Neutrophil (primary cell): ENCODE data around the gene APOB.

Source experiments
- H3K27ac ChIP-seq: fragments of 200-600 bp; sonication (generic); 2 replicates; pipeline ENCODE4 v1.5.1; 2016; ENCODE audit warnings: mild to moderate bottlenecking, moderate library complexity
- H3K27me3 ChIP-seq: fragments of 200-600 bp; sonication (generic); 2 replicates; pipeline ENCODE4 v1.6.0; 2016; ENCODE audit warnings: mild to moderate bottlenecking
- H3K36me3 ChIP-seq: fragments of 200-600 bp; sonication (generic); 2 replicates; pipeline ENCODE4 v1.5.1; 2017
- H3K4me1 ChIP-seq, 2 experiments: fragments of 200-600 bp in 1 of 2; sonication (generic) in 1 of 2; 1 replicate in 1 of 2; 2 replicates in 1 of 2; pipeline versions ENCODE4 v1.5.1 to v1.6.1; 2013 to 2016; ENCODE audit warnings: low read depth in 1 of 2, low read length in 1 of 2, mild to moderate bottlenecking in 1 of 2, moderate library complexity in 1 of 2; ENCODE audit not compliant: control insufficient read depth in 1 of 2, insufficient read depth in 1 of 2
- H3K4me3 ChIP-seq, 2 experiments: fragments of 200-600 bp in 1 of 2; sonication (generic) in 1 of 2; 1 replicate in 1 of 2; 2 replicates in 1 of 2; pipeline ENCODE4 v1.5.1; 2013 to 2016; ENCODE audit warnings: low read depth in 1 of 2, low read length in 1 of 2, mild to moderate bottlenecking in 1 of 2, moderate library complexity in 1 of 2
- H3K9me3 ChIP-seq: fragments of 200-600 bp; sonication (generic); 2 replicates; pipeline ENCODE4 v1.5.1; 2016
- TF ChIP-seq, protein P1 (sequence below): fragments of 200-600 bp; sonication (generic); IDR thresholded peaks from 2 replicates; pipeline ENCODE4 v1.5.1; 2016; ENCODE audit warnings: antibody characterized with exemption

Gene APOB

GRCh38 chr2:21026479-21027282, 17.2 kb downstream of the APOB start:
- no peak overlapping the region for H3K4me3 ChIP-seq
- TF ChIP-seq, protein P1, sequence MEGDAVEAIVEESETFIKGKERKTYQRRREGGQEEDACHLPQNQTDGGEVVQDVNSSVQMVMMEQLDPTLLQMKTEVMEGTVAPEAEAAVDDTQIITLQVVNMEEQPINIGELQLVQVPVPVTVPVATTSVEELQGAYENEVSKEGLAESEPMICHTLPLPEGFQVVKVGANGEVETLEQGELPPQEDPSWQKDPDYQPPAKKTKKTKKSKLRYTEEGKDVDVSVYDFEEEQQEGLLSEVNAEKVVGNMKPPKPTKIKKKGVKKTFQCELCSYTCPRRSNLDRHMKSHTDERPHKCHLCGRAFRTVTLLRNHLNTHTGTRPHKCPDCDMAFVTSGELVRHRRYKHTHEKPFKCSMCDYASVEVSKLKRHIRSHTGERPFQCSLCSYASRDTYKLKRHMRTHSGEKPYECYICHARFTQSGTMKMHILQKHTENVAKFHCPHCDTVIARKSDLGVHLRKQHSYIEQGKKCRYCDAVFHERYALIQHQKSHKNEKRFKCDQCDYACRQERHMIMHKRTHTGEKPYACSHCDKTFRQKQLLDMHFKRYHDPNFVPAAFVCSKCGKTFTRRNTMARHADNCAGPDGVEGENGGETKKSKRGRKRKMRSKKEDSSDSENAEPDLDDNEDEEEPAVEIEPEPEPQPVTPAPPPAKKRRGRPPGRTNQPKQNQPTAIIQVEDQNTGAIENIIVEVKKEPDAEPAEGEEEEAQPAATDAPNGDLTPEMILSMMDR: no peak
- H3K36me3 ChIP-seq: no peaks in the 10 kb centered on the region
- no peak overlapping the region for H3K27ac ChIP-seq
- no peaks in the 10 kb centered on the region for H3K4me1 ChIP-seq
- no peaks in the 10 kb centered on the region for H3K27me3 ChIP-seq
- H3K9me3 ChIP-seq: no peaks in the 10 kb centered on the region

GRCh38 chr2:21025690-21026478, 18.0 kb downstream of the APOB start:
- TF ChIP-seq, protein P1: no peak
- Histone ChIP-seq H3K9me3 (no peaks in the 10 kb centered on the region), H3K4me1 (no peaks in the 10 kb centered on the region), H3K27me3 (no peaks in the 10 kb centered on the region), H3K27ac (no peak overlapping the region), H3K4me3 (no peak overlapping the region), H3K36me3 (no peaks in the 10 kb centered on the region)

- Histone ChIP-seq H3K9me3 (no peaks in the 10 kb centered on the region), H3K4me3 (no peak overlapping the region), H3K36me3 (no peaks in the 10 kb centered on the region), H3K4me1 (no peaks in the 10 kb centered on the region), H3K27ac (no peak overlapping the region), H3K27me3 (no peaks in the 10 kb centered on the region)
- TF ChIP-seq, protein P1: no peak
Measured at GRCh38 chr2:21024722-21025389, 19.0 kb downstream of the APOB start.

DNA sequence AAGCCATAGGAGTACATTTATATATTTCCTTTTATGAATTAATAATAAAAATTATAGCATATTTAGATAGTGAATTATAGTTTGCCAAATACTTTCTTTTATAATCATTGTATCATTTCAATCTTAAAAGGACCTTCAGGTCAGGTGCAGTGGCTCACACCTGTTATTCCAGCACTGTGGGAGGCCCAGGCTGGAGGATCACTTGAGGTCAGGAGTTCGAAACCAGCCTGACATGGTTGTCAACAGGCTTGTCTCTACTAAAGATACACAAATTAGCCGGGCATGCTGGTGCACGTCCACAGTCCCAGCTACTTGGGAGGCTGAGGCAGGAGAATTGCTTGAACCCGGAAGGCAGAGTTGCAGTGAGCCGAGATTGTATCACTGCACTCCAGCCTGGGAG, 19.7 kb downstream of the APOB start:
- Histone ChIP-seq H3K36me3 (no peaks in the 10 kb centered on the region), H3K27ac (no peak overlapping the region), H3K4me1 (no peaks in the 10 kb centered on the region), H3K27me3 (no peaks in the 10 kb centered on the region), H3K4me3 (no peak overlapping the region), H3K9me3 (no peaks in the 10 kb centered on the region)
- TF ChIP-seq, protein P1: no peak

DNA sequence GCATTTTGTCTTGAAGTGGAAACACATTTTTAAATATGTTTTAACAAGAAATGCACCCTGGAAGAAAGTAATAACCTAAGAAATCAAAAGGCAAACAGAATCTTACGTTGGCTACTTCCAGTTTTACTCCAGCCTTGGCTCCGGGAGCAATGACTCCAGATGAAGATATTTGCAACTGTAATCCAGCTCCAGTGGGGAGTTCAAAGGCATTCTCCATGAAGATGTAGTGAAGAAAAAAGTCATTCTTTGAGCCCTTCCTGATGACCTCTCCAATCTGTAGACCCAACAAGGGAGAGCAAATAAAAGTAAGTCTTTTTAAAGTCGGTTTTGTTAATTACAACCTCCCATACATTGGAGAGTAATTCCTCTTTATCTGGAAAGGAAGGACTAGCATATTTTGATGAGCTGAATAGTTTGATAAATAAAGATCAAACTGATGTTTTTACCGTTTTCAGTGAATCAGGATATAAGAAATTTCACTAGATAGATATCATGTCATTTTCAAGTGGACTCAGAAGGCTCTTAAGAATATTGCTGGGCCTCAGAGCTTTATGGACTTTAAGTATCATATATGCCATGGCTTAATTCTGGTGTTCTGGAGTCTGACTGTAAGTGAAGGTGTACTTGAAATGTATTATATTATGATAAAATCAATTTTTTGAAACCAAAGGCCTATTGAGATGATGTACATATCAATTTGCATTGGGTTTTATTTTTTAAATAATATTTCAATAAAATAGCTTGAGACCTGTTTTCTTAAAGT, 20.3 kb downstream of the APOB start:
- no peaks in the 10 kb centered on the region for H3K4me1 ChIP-seq
- TF ChIP-seq, protein P1: no peak
- no peak overlapping the region for H3K4me3 ChIP-seq
- no peaks in the 10 kb centered on the region for H3K9me3 ChIP-seq
- no peaks in the 10 kb centered on the region for H3K36me3 ChIP-seq
- no peak overlapping the region for H3K27ac ChIP-seq
- H3K27me3 ChIP-seq: no peaks in the 10 kb centered on the region
